SK-N-MC (cell line): ENCODE results near the gene NRM.

ENCODE experiments used
- DNase-seq: peaks from one replicate; pipeline ENCODE4 v3.0.0-alpha.2; 2011; ENCODE audit warnings: low read depth, low spot score
- H3K27ac ChIP-seq: fragments of 200-600 bp; sonication (generic); 2 replicates; pipeline ENCODE4 v1.5.1; 2016; ENCODE audit warnings: mixed run types
- H3K36me3 ChIP-seq: fragments of 200-600 bp; sonication (generic); 2 replicates; pipeline ENCODE4 v1.6.1; 2017; ENCODE audit warnings: antibody characterized with exemption, low read length, mixed read lengths; ENCODE audit not compliant: insufficient read depth
- H3K4me3 ChIP-seq: fragments of 200-600 bp; sonication (generic); 2 replicates; pipeline ENCODE4 v1.5.1; 2016
- H3K9ac ChIP-seq: fragments of 200-600 bp; sonication (generic); 2 replicates; pipeline ENCODE4 v1.8.0; 2017; ENCODE audit warnings: mixed run types, mixed read lengths; ENCODE audit not compliant: insufficient read length
- H3K9me3 ChIP-seq: fragments of 200-600 bp; sonication (generic); 2 replicates; pipeline ENCODE4 v1.6.1; 2017; ENCODE audit warnings: low read depth, mild to moderate bottlenecking, antibody characterized with exemption, low read length, moderate library complexity, mixed read lengths
- EZH2 ChIP-seq: fragments of 200-600 bp; sonication (generic); IDR thresholded peaks from one replicate; pipeline ENCODE4 v1.6.1; 2017; ENCODE audit warnings: antibody characterized with exemption
- FOXP2 ChIP-seq: optimal IDR thresholded peaks from 2 replicates; pipeline ENCODE3; 2011; ENCODE audit warnings: mild to moderate bottlenecking, moderate library complexity; ENCODE audit not compliant: insufficient read depth; ENCODE audit errors: extremely low read length, control extremely low read depth
- POLR2AphosphoS5 ChIP-seq: IDR thresholded peaks from 2 replicates; pipeline ENCODE4 v1.6.1; 2012; ENCODE audit warnings: mild to moderate bottlenecking, low read depth, low read length, borderline replicate concordance

The NRM gene

DNA sequence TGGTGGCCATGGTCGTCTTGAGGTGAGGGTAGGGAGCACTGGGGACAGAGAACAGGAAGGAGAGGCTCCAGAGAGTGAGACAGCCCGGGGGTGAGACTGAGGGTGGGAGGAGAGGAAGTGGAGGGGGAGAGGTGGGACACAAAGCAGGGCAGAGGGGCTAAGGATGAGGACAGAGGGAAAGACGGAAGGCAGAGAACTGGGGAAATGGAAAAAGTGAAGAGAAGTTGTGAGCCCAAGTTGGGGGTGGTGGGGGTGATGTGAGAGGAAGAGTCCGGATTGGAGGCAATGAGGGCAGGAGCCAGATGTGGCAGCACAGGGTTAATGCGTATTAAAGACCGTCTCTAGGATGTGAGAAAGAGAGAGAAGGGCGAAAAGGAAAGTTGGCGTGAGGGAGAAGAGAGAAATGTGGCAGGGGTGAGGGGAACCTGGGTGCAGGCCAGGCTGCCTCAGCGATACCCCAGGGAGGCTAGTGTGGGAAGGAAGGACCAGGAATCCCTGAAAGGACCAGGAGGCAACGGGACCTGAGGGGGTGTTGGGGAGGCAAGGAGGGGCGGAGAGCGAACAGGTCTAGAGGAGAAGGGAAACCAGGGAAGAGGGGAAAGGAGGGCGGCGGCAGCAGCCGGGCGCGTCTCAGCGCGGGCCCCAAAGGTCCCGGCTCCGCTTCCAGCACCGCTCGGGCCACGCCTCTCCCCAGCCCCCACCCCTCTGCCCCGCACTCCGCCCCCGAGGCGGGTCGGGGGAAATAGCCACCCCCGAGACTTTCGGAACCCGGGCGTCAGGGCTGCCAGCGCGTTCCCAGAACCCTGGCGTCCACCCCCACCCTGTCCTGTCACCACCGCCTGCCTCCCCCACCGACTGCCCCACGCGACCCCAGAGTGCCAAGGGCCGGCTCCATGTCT is 4.5 kb downstream of the NRM start, which contains the start of gene PPP1R18:
Gene PPP1R18, minus strand, starts transcription at position 637 of the 899 bp plus-strand sequence. Its CDS starts 627 bp downstream, at position 10.
- TF ChIP-seq FOXP2 (no peak), POLR2AphosphoS5 (peak; percentile 36; the same call in 1 of the 2 replicates)
- peak within 1 kb of the TSS; percentile 81 for H3K9ac ChIP-seq
- no peak for DNase-seq
- no peaks in the 10 kb centered on the region for H3K9me3 ChIP-seq
- H3K36me3 ChIP-seq, result no peaks in the 10 kb centered on the region
- peak within 1 kb of the TSS; percentile 54; the same call in 1 of the 2 replicates for H3K27ac ChIP-seq
- peak within 1 kb of the TSS; percentile 96 for H3K4me3 ChIP-seq

DNA sequence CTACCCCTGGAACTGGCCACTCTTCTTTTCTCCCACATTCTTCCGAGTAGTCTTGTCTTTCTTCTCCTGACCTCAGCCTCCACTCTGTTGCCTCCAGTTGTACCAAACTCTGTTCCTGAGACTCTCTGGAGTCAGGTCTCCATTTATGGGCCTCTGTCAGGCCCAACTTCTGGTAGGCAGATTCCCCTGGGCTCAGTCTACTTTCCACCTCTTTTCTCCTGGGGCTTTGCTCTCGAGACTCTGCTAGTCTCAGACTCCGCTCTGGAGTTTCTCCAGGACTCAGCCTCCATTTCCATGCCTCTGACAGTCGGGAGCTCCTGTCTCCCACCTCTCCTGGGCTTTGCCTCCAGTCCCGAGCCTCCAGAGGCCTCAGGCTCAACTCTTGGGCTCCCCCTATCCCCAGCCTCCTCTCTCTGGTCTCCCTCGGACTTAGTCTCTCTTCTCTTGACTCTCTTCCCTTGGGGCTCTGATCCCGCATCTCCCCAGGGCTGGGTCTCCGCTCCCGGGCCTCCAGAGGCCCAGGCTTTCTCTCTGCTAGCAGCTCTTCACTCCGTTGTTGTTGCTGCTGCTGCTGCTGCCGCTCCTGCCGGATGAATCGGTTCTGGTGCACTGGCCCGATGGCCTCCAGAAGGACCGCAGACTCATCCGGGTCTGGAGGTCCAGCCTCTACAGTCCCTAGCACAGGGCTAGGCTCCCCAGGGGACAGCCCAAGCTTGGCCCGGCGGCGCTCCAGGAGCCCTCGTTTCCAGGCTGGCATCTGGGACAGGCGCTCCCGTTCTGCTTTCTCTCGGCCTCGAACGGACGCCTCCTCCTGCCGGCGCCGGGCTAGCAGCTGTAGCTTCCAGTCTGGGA is 5.4 kb downstream of the NRM start:
- no peak for TF ChIP-seq EZH2
- no peak for TF ChIP-seq FOXP2
- no peak for TF ChIP-seq POLR2AphosphoS5
- no peaks in the 10 kb centered on the region for H3K36me3 ChIP-seq
- peak overlapping the region; percentile 96 for H3K4me3 ChIP-seq
- no peaks in the 10 kb centered on the region for H3K9me3 ChIP-seq
- H3K9ac ChIP-seq, result peak overlapping the region; percentile 81
- DNase-seq, result no peak
- H3K27ac ChIP-seq, result no peak overlapping the region

DNA sequence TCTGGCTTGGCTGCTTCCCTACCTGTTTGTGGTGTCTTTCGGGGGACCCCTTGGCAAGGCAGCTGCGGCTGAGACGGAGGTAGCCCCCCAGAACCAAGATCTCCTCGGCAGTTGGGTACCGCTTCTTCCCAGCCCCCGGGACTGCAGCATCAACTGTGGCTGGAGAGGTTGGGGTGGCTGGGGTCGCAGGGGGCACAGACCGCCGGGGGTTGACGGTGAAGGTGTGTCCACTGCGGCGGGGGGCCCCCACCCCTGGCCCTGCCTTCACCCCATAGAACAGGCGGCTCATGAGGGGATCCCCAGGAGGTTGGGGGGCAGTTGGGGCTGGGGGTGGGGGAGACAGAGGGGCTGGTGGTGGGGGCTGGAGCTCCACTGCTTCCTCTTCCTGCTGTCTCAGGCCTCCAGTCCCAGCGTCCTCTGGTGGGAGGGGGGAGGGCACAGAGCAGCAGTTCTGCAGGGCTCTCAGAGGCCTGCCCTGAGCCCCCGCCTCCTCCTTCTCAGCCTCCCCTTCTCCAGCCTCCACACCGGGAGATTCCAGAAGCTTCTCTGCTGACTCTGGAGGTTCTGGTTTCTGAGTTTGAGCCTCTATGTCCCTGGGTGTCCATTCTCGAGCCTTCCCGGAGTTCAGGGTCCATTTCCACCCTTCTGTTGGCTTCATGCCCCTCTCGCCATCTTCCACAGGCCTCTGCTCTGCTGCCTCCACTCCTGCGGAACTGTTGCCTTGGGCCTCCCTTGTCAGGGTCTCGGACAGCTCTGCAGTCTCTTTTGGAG is 6.2 kb downstream of the NRM start:
- Histone ChIP-seq H3K9ac (peak overlapping the region; percentile 74), H3K27ac (peak overlapping the region; percentile 83; the same call in 1 of the 2 replicates), H3K4me3 (peak overlapping the region; percentile 78), H3K36me3 (no peaks in the 10 kb centered on the region), H3K9me3 (no peaks in the 10 kb centered on the region)
- TF ChIP-seq EZH2, result no peak
- TF ChIP-seq POLR2AphosphoS5, result no peak
- TF ChIP-seq FOXP2, result no peak
- DNase-seq, result no peak

DNA sequence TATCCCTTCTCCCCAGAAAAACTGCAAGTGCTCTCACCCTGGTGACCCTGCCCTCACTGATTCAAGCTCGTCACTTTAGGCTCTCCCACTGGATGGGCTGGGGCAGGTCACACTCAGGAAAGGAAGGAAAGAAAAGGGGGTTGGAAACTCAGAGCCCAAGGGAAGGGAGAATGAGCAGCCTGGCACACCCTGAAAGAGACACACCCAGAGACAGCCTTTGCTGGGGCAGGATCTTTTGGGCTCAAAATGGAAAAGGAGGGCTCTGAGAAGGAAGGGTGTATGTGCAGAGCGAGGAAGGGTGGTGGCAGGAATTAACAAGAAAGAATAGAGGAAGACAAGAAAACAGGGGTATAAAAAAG is 6.8 kb downstream of the NRM start:
- Histone ChIP-seq H3K9me3 (no peaks in the 10 kb centered on the region), H3K4me3 (peak overlapping the region; percentile 78), H3K36me3 (no peaks in the 10 kb centered on the region; the same call in 1 of the 2 replicates), H3K9ac (peak overlapping the region; percentile 74), H3K27ac (peak overlapping the region; percentile 83; the same call in 1 of the 2 replicates)
- no peak for TF ChIP-seq POLR2AphosphoS5
- TF ChIP-seq FOXP2, result no peak
- TF ChIP-seq EZH2, result no peak
- DNase-seq, result no peak

DNA sequence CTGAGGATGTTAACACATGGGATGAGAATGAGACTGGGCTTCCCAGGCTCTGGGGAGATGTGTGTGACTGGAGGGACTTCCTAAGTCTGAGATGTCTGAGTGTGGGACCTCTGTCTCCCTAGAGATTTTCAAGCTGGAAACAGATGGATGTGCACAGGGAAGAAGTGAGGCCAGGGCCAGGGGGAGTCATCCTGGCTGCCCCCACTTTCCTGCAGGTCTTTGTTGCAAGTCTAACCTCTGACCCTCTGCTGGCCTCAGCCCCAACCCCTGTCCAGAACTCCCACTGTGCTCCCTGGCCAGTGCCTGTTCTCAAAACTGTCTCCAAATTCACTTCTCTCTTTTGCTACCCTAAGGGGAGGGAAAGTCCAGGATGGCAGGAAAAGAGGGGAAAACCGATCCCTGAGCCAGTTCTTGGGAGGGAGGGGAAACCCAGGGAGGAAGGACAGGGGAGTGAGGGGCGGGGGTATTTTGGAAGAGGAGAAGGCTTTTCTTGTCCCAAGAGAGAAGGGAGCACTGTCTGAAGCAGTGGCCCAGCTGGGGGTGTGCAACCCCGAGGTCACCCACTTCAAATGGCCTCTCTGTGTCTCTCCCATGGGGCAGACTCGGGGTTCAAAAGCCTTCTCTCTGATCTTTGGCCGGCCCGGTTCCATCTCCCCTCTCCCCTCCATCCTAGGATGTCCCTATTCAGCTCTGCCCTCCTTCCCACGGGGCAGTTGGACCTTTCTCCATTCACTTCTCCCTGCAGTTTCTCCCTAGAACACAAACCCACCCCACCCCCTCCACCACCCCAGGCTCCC is 7.4 kb downstream of the NRM start:
- no peak for DNase-seq
- no peak for TF ChIP-seq POLR2AphosphoS5
- H3K9me3 ChIP-seq, result no peaks in the 10 kb centered on the region
- H3K9ac ChIP-seq, result peak overlapping the region; percentile 74
- H3K27ac ChIP-seq, result peak overlapping the region; percentile 83
- peak overlapping the region; percentile 78 for H3K4me3 ChIP-seq
- H3K36me3 ChIP-seq, result peaks cover 5% of the 10 kb centered on the region

DNA sequence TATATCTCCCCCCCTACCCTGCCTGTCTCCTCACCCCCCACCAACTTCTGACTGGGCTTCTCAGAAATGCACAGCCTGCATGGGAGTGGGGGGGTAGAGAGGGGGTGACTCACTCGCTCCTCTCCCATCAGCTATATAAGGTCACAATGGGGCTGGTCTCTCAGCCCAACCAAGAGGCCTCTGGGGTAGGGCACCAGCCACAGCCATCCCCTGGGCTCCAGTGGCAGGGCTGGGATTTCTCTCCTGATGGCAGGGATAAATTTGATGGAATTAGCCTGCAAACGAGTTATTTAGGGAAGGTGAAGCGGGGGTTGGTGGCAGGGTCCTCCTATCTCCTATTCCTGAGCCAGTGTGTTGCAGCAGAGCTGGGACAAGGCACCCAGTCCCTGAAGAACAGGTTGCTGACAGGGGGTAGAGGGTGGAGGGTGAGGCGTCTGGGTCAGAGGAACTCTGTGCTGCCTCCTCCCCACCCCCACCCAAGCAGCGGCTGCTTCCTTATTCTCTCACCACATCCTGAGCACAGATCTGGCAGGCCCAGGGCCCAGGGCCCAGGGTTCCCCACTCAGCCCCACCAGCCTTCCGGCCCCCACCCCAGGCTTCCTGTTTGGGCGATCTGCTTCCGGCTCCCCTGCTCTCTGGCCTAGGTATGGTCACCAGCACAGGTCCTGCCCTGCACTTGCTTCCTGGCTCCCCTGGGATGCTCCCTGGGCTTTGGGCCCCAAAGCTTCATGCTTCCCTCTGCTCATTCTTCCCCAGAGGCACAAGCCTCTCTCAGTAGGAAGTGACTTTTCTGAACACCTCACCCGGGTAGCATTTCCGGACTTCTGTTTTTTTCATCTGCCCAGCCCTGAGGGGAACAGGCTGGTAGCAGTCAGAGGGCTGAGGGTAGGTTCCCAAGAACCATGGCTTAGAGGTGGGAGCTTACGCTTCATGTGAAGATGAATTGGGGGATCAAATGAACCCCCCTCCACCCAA is 8.4 kb downstream of the NRM start:
- peak overlapping the region; percentile 74 for H3K9ac ChIP-seq
- no peak for DNase-seq
- H3K9me3 ChIP-seq, result no peaks in the 10 kb centered on the region
- H3K4me3 ChIP-seq, result peak overlapping the region; percentile 78
- peak; percentile 61 for TF ChIP-seq POLR2AphosphoS5
- TF ChIP-seq EZH2, result no peak
- no peak for TF ChIP-seq FOXP2
- H3K36me3 ChIP-seq, result peaks cover 5% of the 10 kb centered on the region
- H3K27ac ChIP-seq, result peak overlapping the region; percentile 83

DNA sequence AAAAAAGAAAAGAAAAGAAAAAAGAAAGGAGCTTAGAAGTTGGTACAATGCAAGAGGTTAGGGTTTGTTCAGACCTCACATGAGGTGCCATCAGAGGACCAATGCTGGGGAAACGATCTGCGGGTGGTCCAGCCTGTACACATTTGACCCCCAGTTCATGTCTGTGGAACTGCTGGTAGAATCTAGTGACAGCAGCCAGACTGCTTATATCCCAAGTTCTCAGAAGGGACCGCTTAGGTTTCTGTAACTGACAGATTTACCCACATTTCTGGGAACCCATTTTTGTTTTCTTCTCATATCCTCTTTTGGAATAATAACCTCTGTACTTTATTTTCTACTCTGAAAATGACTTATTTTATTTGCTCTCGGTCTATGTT is 9.0 kb downstream of the NRM start:
- no peak for TF ChIP-seq EZH2
- TF ChIP-seq POLR2AphosphoS5, result no peak
- TF ChIP-seq FOXP2, result no peak
- H3K9me3 ChIP-seq, result no peaks in the 10 kb centered on the region
- peaks cover 8% of the 10 kb centered on the region for H3K36me3 ChIP-seq
- peak overlapping the region; percentile 83 for H3K27ac ChIP-seq
- H3K9ac ChIP-seq, result peak overlapping the region; percentile 74
- DNase-seq, result no peak
- peak overlapping the region; percentile 78 for H3K4me3 ChIP-seq
